Sigmoid colon (tissue), 7 donors: Measurements from ENCODE around the gene ROS1. TPM values are rescaled to one million over a fixed set of nuclear protein-coding genes. Genes with fewer than 3 reads are reported as not detected.

Experiments
- DNase-seq: peaks from one replicate; pipeline ENCODE4 v3.0.0-alpha.2; 2019
- H3K27ac ChIP-seq, 4 donors: fragments of 200-600 bp; sonication (generic); one replicate each; pipeline ENCODE4 v1.5.1; 2016 to 2019; ENCODE audit warnings: mild to moderate bottlenecking in 1 of 4
- H3K27me3 ChIP-seq, 3 donors: fragments of 200-600 bp; sonication (generic); one replicate each; pipeline ENCODE4 v1.5.1; 2019; ENCODE audit warnings: mild to moderate bottlenecking in 1 of 3
- H3K36me3 ChIP-seq, 4 donors: fragments of 200-600 bp; sonication (generic); one replicate each; pipeline ENCODE4 v1.5.1; 2016 to 2019
- H3K4me1 ChIP-seq, 4 donors: fragments of 200-600 bp; sonication (generic); one replicate each; pipeline ENCODE4 v1.5.1; 2017 to 2019
- H3K4me3 ChIP-seq, 4 donors: fragments of 200-600 bp; sonication (generic); one replicate each; pipeline ENCODE4 v1.5.1; 2017 to 2019; ENCODE audit warnings: mild to moderate bottlenecking in 2 of 4, moderate library complexity in 1 of 4
- H3K9me3 ChIP-seq, 4 donors: fragments of 200-600 bp in 3 of 4; sonication (generic) in 3 of 4; one replicate each; pipeline versions ENCODE4 v1.5.1 to v1.6.1; 2013 to 2019
- CTCF ChIP-seq, 4 experiments: fragments of 450-650 bp in 3 of 4; fragments of 200-600 bp in 1 of 4; IDR thresholded peaks; one replicate each; pipeline ENCODE4 v1.5.1; 2016 to 2019; ENCODE audit warnings: antibody characterized with exemption in 4 of 4, mild to moderate bottlenecking in 3 of 4, moderate library complexity in 2 of 4
- EP300 ChIP-seq, 4 donors: sonication (generic); formaldehyde crosslinking; IDR thresholded peaks; one replicate each; pipeline ENCODE4 v1.6.1; 2017; ENCODE audit warnings: antibody characterized with exemption in 4 of 4
- POLR2A ChIP-seq, 2 donors: fragments of 450-650 bp; IDR thresholded peaks; one replicate each; pipeline ENCODE4 v1.6.1; 2016; ENCODE audit warnings: antibody characterized with exemption in 2 of 2, mild to moderate bottlenecking in 2 of 2, moderate library complexity in 2 of 2
- POLR2AphosphoS5 ChIP-seq, 4 donors: sonication (generic); formaldehyde crosslinking; IDR thresholded peaks; one replicate each; pipeline ENCODE4 v1.6.1; 2017; ENCODE audit warnings: antibody characterized with exemption in 4 of 4
- WGBS, 2 donors: extraction: QIAGEN DNeasy Blood & Tissue Kit; methylation state at CpG; one replicate each; pipeline ENCODE4 v1.1.7; 2013; 5-methylcytosine and 5-hydroxymethylcytosine counted together
- intact Hi-C: fragments of 100-400 bp; cut with DNase I; formaldehyde crosslinking; loops from one replicate; pipeline ENCODE4 v1.15.1; 2023
- polyA plus RNA-seq, 3 donors: library from polyadenylated mRNA; stranded (reverse); fragments of 200-250 nt; gene quantifications; one replicate each; pipeline ENCODE4 v1.2.3, GENCODE V29; 2013
- total RNA-seq, 4 donors: library from RNA; depleted of rRNA; stranded (reverse); fragments of >200 nt; gene quantifications; one replicate each; pipeline ENCODE4 v1.1.0, GENCODE V29; 2016
- donor health status: healthy with polysubstance abuse.
- donor health status: Bipolar disorder and iron deficiency.
- donor health status: healthy.

ROS1 gene
- total and polyA plus RNA-seq, 7 donors, result 0.07 TPM; not detected in 6

- H3K4me1 ChIP-seq, result peaks cover 0 to 3% (median 1%) of the 10 kb centered on the region in 4 donors
- H3K27me3 ChIP-seq, result peaks cover 17 to 66% (median 20%) of the 10 kb centered on the region in 3 donors
- TF ChIP-seq EP300 (IDR thresholded peaks at IDR 0.05), result no peak
- no peak for TF ChIP-seq POLR2AphosphoS5 (IDR thresholded peaks at IDR 0.05)
- no peak for TF ChIP-seq POLR2A (IDR thresholded peaks at IDR 0.05)
- TF ChIP-seq CTCF (IDR thresholded peaks at IDR 0.05), result no peak
- WGBS, 2 donors, result 73 to 83% methylated on average over 5 of the region's 5 CpGs
- no peaks in the 10 kb centered on the region for H3K9me3 ChIP-seq
- no peak overlapping the region for H3K4me3 ChIP-seq
- H3K27ac ChIP-seq, result no peak overlapping the region
- no peak for DNase-seq
- intact Hi-C loops, result no loop called here
- H3K36me3 ChIP-seq, result no peaks in the 10 kb centered on the region
Measured at GRCh38 chr6:117275711-117276110, 150.0 kb downstream of the ROS1 start.

GRCh38 chr6:117275205-117275604 lies 150.5 kb downstream of the ROS1 start:
- H3K36me3 ChIP-seq, result no peaks in the 10 kb centered on the region
- intact Hi-C loops, result no loop called here
- H3K27me3 ChIP-seq, result peaks cover 22 to 71% (median 25%) of the 10 kb centered on the region in 3 donors
- no peaks in the 10 kb centered on the region for H3K9me3 ChIP-seq
- TF ChIP-seq POLR2AphosphoS5 (IDR thresholded peaks at IDR 0.05) (no peak), CTCF (IDR thresholded peaks at IDR 0.05) (no peak), EP300 (IDR thresholded peaks at IDR 0.05) (no peak), POLR2A (IDR thresholded peaks at IDR 0.05) (no peak)
- H3K4me1 ChIP-seq, result peaks cover 0 to 8% (median 6%) of the 10 kb centered on the region in 4 donors
- DNase-seq, result no peak
- H3K27ac ChIP-seq, result no peak overlapping the region
- WGBS, 2 donors, result 89 to 92% methylated on average over 9 of the region's 9 CpGs
- H3K4me3 ChIP-seq, result no peak overlapping the region

- WGBS, 2 donors, result 22 to 30% methylated on average over 1 of the region's 1 CpG
- no peak for TF ChIP-seq POLR2A (IDR thresholded peaks at IDR 0.05)
- TF ChIP-seq CTCF (IDR thresholded peaks at IDR 0.05), result no peak
- no peak for TF ChIP-seq EP300 (IDR thresholded peaks at IDR 0.05)
- TF ChIP-seq POLR2AphosphoS5 (IDR thresholded peaks at IDR 0.05), result no peak
- Histone ChIP-seq H3K4me1 (peaks cover 0 to 14% (median 11%) of the 10 kb centered on the region in 4 donors), H3K27ac (no peak overlapping the region), H3K36me3 (no peaks in the 10 kb centered on the region), H3K4me3 (no peak overlapping the region), H3K27me3 (peaks cover 41 to 90% (median 45%) of the 10 kb centered on the region in 3 donors), H3K9me3 (peaks cover 0 to 2% (median 0%) of the 10 kb centered on the region in 4 donors)
- DNase-seq, result no peak
- intact Hi-C loops, result no loop called here
Measured at GRCh38 chr6:117272891-117273290, 152.9 kb downstream of the ROS1 start.

GRCh38 chr6:117272032-117272866 lies 153.5 kb downstream of the ROS1 start:
- intact Hi-C loops, result no loop called here
- peaks cover 0 to 2% (median 0%) of the 10 kb centered on the region in 4 donors for H3K9me3 ChIP-seq
- peaks cover 0 to 14% (median 11%) of the 10 kb centered on the region in 4 donors for H3K4me1 ChIP-seq
- H3K36me3 ChIP-seq, result no peaks in the 10 kb centered on the region
- TF ChIP-seq POLR2A (IDR thresholded peaks at IDR 0.05), result no peak
- H3K4me3 ChIP-seq, result no peak overlapping the region
- no peak for DNase-seq
- WGBS, 2 donors, result 17 to 19% methylated on average over 8 of the region's 8 CpGs
- H3K27ac ChIP-seq, result no peak overlapping the region
- H3K27me3 ChIP-seq, result peaks cover 45 to 94% (median 52%) of the 10 kb centered on the region in 3 donors

GRCh38 chr6:117270843-117271507 lies 154.8 kb downstream of the ROS1 start:
- WGBS, 2 donors, result 3 to 4% methylated on average over 48 of the region's 48 CpGs
- DNase-seq, result no peak
- intact Hi-C loops, result no loop called here
- Histone ChIP-seq H3K36me3 (no peaks in the 10 kb centered on the region), H3K4me1 (peaks cover 0 to 20% (median 16%) of the 10 kb centered on the region in 4 donors), H3K4me3 (peak overlapping the region in 3 of 4 donors; percentile 6 to 44 (median 41)), H3K27me3 (peaks cover 47 to 99% (median 65%) of the 10 kb centered on the region in 3 donors), H3K9me3 (peaks cover 0 to 2% (median 0%) of the 10 kb centered on the region in 4 donors), H3K27ac (no peak overlapping the region)
- TF ChIP-seq CTCF (IDR thresholded peaks at IDR 0.05) (no peak), EP300 (IDR thresholded peaks at IDR 0.05) (no peak), POLR2AphosphoS5 (IDR thresholded peaks at IDR 0.05) (no peak), POLR2A (IDR thresholded peaks at IDR 0.05) (no peak)
